ENCODE results near the gene DLGAP4.

Gene DLGAP4

GRCh38 chr20:36565520-36565919, 259.4 kb downstream of the DLGAP4 start:
- H3K9ac ChIP-seq (ENCODE audit: low read length), result no peak overlapping the region
- H3K79me2 ChIP-seq (ENCODE audit: insufficient read depth, low read length), result no peaks in the 10 kb centered on the region
- no peaks in the 10 kb centered on the region for H3K9me2 ChIP-seq (replicated peaks; ENCODE audit: insufficient read depth, low read length)
- no peaks in the 10 kb centered on the region for H3K27me3 ChIP-seq (ENCODE audit: low read length)
- no peaks in the 10 kb centered on the region for H3F3A ChIP-seq (ENCODE audit: insufficient read depth)
- H2AFZ ChIP-seq (ENCODE audit: low read depth, low read length, severe bottlenecking), result no peak overlapping the region
- no peak overlapping the region for H3K27ac ChIP-seq (ENCODE audit: low read depth, low read length)
- H3K4me3 ChIP-seq (ENCODE audit: insufficient read depth, low read length, poor library complexity, severe bottlenecking), result no peak overlapping the region
- no peak for TF ChIP-seq EZH2phosphoT487 (conservative IDR thresholded peaks at IDR 0.05; ENCODE audit: low read length)
- TF ChIP-seq, protein P1, sequence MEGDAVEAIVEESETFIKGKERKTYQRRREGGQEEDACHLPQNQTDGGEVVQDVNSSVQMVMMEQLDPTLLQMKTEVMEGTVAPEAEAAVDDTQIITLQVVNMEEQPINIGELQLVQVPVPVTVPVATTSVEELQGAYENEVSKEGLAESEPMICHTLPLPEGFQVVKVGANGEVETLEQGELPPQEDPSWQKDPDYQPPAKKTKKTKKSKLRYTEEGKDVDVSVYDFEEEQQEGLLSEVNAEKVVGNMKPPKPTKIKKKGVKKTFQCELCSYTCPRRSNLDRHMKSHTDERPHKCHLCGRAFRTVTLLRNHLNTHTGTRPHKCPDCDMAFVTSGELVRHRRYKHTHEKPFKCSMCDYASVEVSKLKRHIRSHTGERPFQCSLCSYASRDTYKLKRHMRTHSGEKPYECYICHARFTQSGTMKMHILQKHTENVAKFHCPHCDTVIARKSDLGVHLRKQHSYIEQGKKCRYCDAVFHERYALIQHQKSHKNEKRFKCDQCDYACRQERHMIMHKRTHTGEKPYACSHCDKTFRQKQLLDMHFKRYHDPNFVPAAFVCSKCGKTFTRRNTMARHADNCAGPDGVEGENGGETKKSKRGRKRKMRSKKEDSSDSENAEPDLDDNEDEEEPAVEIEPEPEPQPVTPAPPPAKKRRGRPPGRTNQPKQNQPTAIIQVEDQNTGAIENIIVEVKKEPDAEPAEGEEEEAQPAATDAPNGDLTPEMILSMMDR (IDR thresholded peaks at IDR 0.05; ENCODE audit: insufficient read depth, low read length, poor library complexity, severe bottlenecking), result no peak
- no peaks in the 10 kb centered on the region for H4K20me1 ChIP-seq (ENCODE audit: low read depth, low read length)
- no peak overlapping the region for H3K4me2 ChIP-seq (ENCODE audit: low read depth, low read length, poor library complexity, severe bottlenecking)
- H3K36me3 ChIP-seq (ENCODE audit: low read length), result no peaks in the 10 kb centered on the region
- no peaks in the 10 kb centered on the region for H3K9me3 ChIP-seq (ENCODE audit: insufficient read depth, low read length)

GRCh38 chr20:36569847-36570429, 263.8 kb downstream of the DLGAP4 start:
- Histone ChIP-seq H3K9ac (ENCODE audit: low read length) (no peak overlapping the region), H2AFZ (ENCODE audit: low read depth, low read length, severe bottlenecking) (no peak overlapping the region), H4K20me1 (ENCODE audit: low read depth, low read length) (0 out of 2 replicates have a peak, but pooled peaks cover under 1% of the 10 kb centered on the region), H3K9me2 (replicated peaks; ENCODE audit: insufficient read depth, low read length) (no peaks in the 10 kb centered on the region), H3K36me3 (ENCODE audit: low read length) (no peaks in the 10 kb centered on the region), H3K4me2 (ENCODE audit: low read depth, low read length, poor library complexity, severe bottlenecking) (no peak overlapping the region), H3K9me3 (ENCODE audit: insufficient read depth, low read length) (no peaks in the 10 kb centered on the region), H3K27me3 (ENCODE audit: low read length) (no peaks in the 10 kb centered on the region), H3K4me3 (ENCODE audit: insufficient read depth, low read length, poor library complexity, severe bottlenecking) (no peak overlapping the region), H3F3A (ENCODE audit: insufficient read depth) (peaks cover 20% of the 10 kb centered on the region), H3K27ac (ENCODE audit: low read depth, low read length) (no peak overlapping the region), H3K79me2 (ENCODE audit: insufficient read depth, low read length) (peaks cover 13% of the 10 kb centered on the region)
- TF ChIP-seq EZH2phosphoT487 (conservative IDR thresholded peaks at IDR 0.05; ENCODE audit: low read length), result no peak
- TF ChIP-seq, protein P1 (IDR thresholded peaks at IDR 0.05; ENCODE audit: insufficient read depth, low read length, poor library complexity, severe bottlenecking), result no peak

- H3K9ac ChIP-seq (ENCODE audit: low read length), result peak overlapping the region; percentile 99
- H3K9me2 ChIP-seq (replicated peaks; ENCODE audit: insufficient read depth, low read length), result no peaks in the 10 kb centered on the region
- 0 out of 2 replicates have a peak, but pooled peaks cover 3% of the 10 kb centered on the region for H4K20me1 ChIP-seq (ENCODE audit: low read depth, low read length)
- peak overlapping the region; percentile 79 for H3K4me2 ChIP-seq (ENCODE audit: low read depth, low read length, poor library complexity, severe bottlenecking)
- H3K27ac ChIP-seq (ENCODE audit: low read depth, low read length), result no peak overlapping the region
- no peaks in the 10 kb centered on the region for H3K27me3 ChIP-seq (ENCODE audit: low read length)
- H3F3A ChIP-seq (ENCODE audit: insufficient read depth), result peaks cover 20% of the 10 kb centered on the region
- no peaks in the 10 kb centered on the region for H3K36me3 ChIP-seq (ENCODE audit: low read length)
- peaks cover 32% of the 10 kb centered on the region for H3K79me2 ChIP-seq (ENCODE audit: insufficient read depth, low read length)
- no peak for TF ChIP-seq EZH2phosphoT487 (conservative IDR thresholded peaks at IDR 0.05; ENCODE audit: low read length)
- TF ChIP-seq, protein P1 (IDR thresholded peaks at IDR 0.05; ENCODE audit: insufficient read depth, low read length, poor library complexity, severe bottlenecking), result no peak
- no peaks in the 10 kb centered on the region for H3K9me3 ChIP-seq (ENCODE audit: insufficient read depth, low read length)
- H3K4me3 ChIP-seq (ENCODE audit: insufficient read depth, low read length, poor library complexity, severe bottlenecking), result peak overlapping the region; percentile 60
- peak overlapping the region; percentile 93 for H2AFZ ChIP-seq (ENCODE audit: low read depth, low read length, severe bottlenecking)
Observed at GRCh38 chr20:36571564-36572504, 265.7 kb downstream of the DLGAP4 start.
